Endothelial cell of umbilical vein (primary cell): ENCODE data around the gene RAB14. TPM values are rescaled to one million over a fixed set of nuclear protein-coding genes. Genes with fewer than 3 reads are reported as not detected.

Experiments
- BruUV-seq: library from RNA; stranded (reverse); fragments of 400-500 nt; replicated peaks from 2 replicates; lab custom pipeline; 2021; lab: Mats Ljungman, UMichigan
- CTCF ChIA-PET: fragments of 300-600, 350-600 bp; sonication (Branson Sonifier 250); formaldehyde crosslinking; loops from one replicate; lab custom pipeline; 2021; ENCODE audit warnings: antibody characterized with exemption, inconsistent platforms; lab: Charles Lee
- POLR2A ChIA-PET: fragments of 300-600, 350-600 bp; sonication (Branson Sonifier 250); formaldehyde crosslinking; loops from one replicate; lab custom pipeline; 2021; ENCODE audit warnings: antibody characterized with exemption, inconsistent platforms; lab: Charles Lee
- DNase-seq: peaks from one replicate; pipeline ENCODE4 v3.0.0-alpha.2; 2011; ENCODE audit warnings: low read depth, low spot score
- FAIRE-seq: peaks from 2 replicates; lab custom pipeline; 2011; peaks lifted over from hg19 to GRCh38; lab: Jason Lieb, UNC
- H2AFZ ChIP-seq: 2 replicates; pipeline ENCODE4 v1.6.0; 2012; ENCODE audit warnings: low read depth, low read length, control low read depth, inconsistent platforms
- H3K27ac ChIP-seq: 2 replicates; pipeline ENCODE4 v1.5.1; 2011; ENCODE audit warnings: low read depth, mild to moderate bottlenecking, control low read depth, low read length, moderate library complexity; ENCODE audit not compliant: insufficient read depth
- H3K27me3 ChIP-seq, 2 experiments: 2 replicates each; pipeline versions ENCODE4 v1.6.0 to v1.6.1; 2011; ENCODE audit warnings: low read length in 2 of 2, mixed read lengths in 1 of 2; ENCODE audit not compliant: control insufficient read depth in 2 of 2, insufficient read depth in 2 of 2
- H3K36me3 ChIP-seq, 2 experiments: 2 replicates in 1 of 2; 3 replicates in 1 of 2; pipeline ENCODE4 v1.5.1; 2011; ENCODE audit warnings: low read length in 2 of 2, mild to moderate bottlenecking in 1 of 2, moderate library complexity in 1 of 2; ENCODE audit not compliant: control insufficient read depth in 2 of 2, insufficient read depth in 2 of 2; ENCODE audit errors: extremely low read depth in 1 of 2
- H3K4me1 ChIP-seq: 3 replicates; pipeline ENCODE4 v1.5.1; 2011; ENCODE audit warnings: mild to moderate bottlenecking, low read length; ENCODE audit not compliant: control insufficient read depth, insufficient read depth; ENCODE audit errors: extremely low read depth
- H3K4me2 ChIP-seq: 2 replicates; pipeline ENCODE4 v1.6.1; 2011; ENCODE audit warnings: low read length, control low read depth, mixed read lengths; ENCODE audit not compliant: insufficient read depth
- H3K4me3 ChIP-seq, 3 experiments: fragments of 200-600 bp in 1 of 3; sonication (generic), shearing (Covaris generic) in 1 of 3; replicated peaks in 1 of 3; 2 replicates each; pipeline ENCODE4 v1.5.1; 2011 to 2016; ENCODE audit warnings: control low read depth in 3 of 3, low read length in 3 of 3, mild to moderate bottlenecking in 2 of 3, inconsistent platforms in 1 of 3, low read depth in 1 of 3, moderate library complexity in 1 of 3; ENCODE audit not compliant: insufficient read depth in 1 of 3
- H3K79me2 ChIP-seq: 2 replicates; pipeline ENCODE4 v1.6.0; 2012; ENCODE audit warnings: low read length, inconsistent platforms; ENCODE audit not compliant: control insufficient read depth, insufficient read depth
- H3K9ac ChIP-seq: replicated peaks from 2 replicates; pipeline ENCODE3; 2011; ENCODE audit warnings: low read length, control low read depth; ENCODE audit not compliant: insufficient read depth; ENCODE audit errors: extremely low read depth
- H3K9me1 ChIP-seq: replicated peaks from 3 replicates; pipeline ENCODE4 v1.6.0; 2011; ENCODE audit warnings: mild to moderate bottlenecking, low read length; ENCODE audit not compliant: control insufficient read depth, insufficient read depth; ENCODE audit errors: extremely low read depth
- H3K9me3 ChIP-seq: replicated peaks from 2 replicates; pipeline ENCODE4 v1.5.1; 2012; ENCODE audit warnings: low read length, inconsistent platforms; ENCODE audit not compliant: control insufficient read depth, insufficient read depth
- H4K20me1 ChIP-seq: replicated peaks from 2 replicates; pipeline ENCODE3; 2011; ENCODE audit warnings: mild to moderate bottlenecking, low read length; ENCODE audit not compliant: control insufficient read depth, insufficient read depth; ENCODE audit errors: extremely low read depth
- FOS ChIP-seq: IDR thresholded peaks from 2 replicates; pipeline ENCODE4 v1.6.1; 2011; ENCODE audit warnings: mild to moderate bottlenecking, low read length, moderate library complexity, borderline replicate concordance; ENCODE audit not compliant: insufficient read depth
- JUN ChIP-seq: IDR thresholded peaks from 2 replicates; pipeline ENCODE4 v1.6.1; 2011; ENCODE audit warnings: borderline replicate concordance, low read depth; ENCODE audit not compliant: insufficient read length, insufficient read depth
- POLR2A ChIP-seq: IDR thresholded peaks from 2 replicates; pipeline ENCODE4 v1.6.1; 2012; ENCODE audit warnings: low read depth, mild to moderate bottlenecking, control low read depth, low read length
- POLR2AphosphoS5 ChIP-seq: IDR thresholded peaks from 2 replicates; pipeline ENCODE4 v1.6.1; 2012; ENCODE audit warnings: low read depth, mild to moderate bottlenecking, control low read depth, low read length, moderate library complexity; ENCODE audit not compliant: insufficient read depth
- dilution Hi-C: fragments of 300-500 bp; cut with MboI; formaldehyde crosslinking; loops from one replicate; pipeline ENCODE4 v1.15.0; 2019; ENCODE audit warnings: low sequenced_read_pairs; ENCODE audit not compliant: extremely low pct_ligation_motif_present
- intact Hi-C: fragments of 100-400 bp; cut with micrococcal nuclease; formaldehyde crosslinking; loops from one replicate; pipeline ENCODE4 v1.10.0; 2022
- polyA plus RNA-seq, 4 experiments: library from polyadenylated mRNA; depleted of rRNA in 3 of 4; stranded (reverse) in 3 of 4; unstranded in 1 of 4; fragments of >200 nt; gene quantifications; 2 replicates each; pipeline versions ENCODE4 v1.2.1 to v1.2.3, GENCODE V29; 2011 to 2012; ENCODE audit warnings: missing spikeins in 1 of 4
- total RNA-seq: library from RNA; stranded (reverse); gene quantifications from 2 replicates; pipeline ENCODE4 v1.2.3, GENCODE V29; 2021
- TF ChIP-seq, protein P1 (sequence below), 2 donors: IDR thresholded peaks; 1 replicate in 1 of 2; 2 replicates in 1 of 2; pipeline ENCODE4 v1.5.1; 2011; ENCODE audit warnings: low read length in 2 of 2, mild to moderate bottlenecking in 2 of 2, moderate library complexity in 2 of 2, control low read depth in 1 of 2, inconsistent platforms in 1 of 2, low read depth in 1 of 2; ENCODE audit not compliant: insufficient read depth in 1 of 2; ENCODE audit errors: extremely low read depth in 1 of 2

Gene RAB14
- total and polyA plus RNA-seq, 2 donors (not counting 3 experiments of a cell fraction or from before 2014, with no cell fraction given) = 18.9 to 79.3 TPM

DNA sequence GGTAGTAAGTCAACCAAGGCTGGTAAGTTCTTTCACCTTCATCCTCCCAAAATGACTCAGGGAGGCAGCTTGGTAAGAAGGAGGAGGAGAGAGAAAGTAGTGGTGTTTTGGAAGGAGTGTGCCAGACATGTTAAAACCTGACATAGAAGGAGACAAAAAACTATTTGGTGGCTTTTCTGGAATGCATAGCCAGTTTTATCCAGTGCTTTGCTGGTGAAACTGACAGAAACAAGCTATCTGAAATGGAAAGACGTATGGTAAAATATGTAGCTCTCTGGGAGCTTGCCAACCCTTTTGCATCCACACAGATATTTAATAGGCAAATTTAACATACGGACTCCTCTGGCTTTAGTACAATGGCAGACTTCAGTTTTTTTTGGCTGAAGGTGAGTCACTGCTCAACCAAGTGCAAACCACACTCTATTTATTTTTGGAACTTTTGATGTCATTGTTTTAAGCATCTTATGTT is 45.4 kb downstream of the RAB14 start:
- POLR2A ChIA-PET = no interaction called here

GRCh38 chr9:121154782-121155181 is 46.9 kb downstream of the RAB14 start:
- Histone ChIP-seq H2AFZ (no peak overlapping the region), H3K79me2 (no peaks in the 10 kb centered on the region), H3K36me3 (peaks cover 9 to 18% of the 10 kb centered on the region in 2 experiments), H3K9me3 (no peaks in the 10 kb centered on the region), H3K27me3 (no peaks in the 10 kb centered on the region), H3K9me1 (no peaks in the 10 kb centered on the region), H4K20me1 (no peaks in the 10 kb centered on the region), H3K9ac (no peak overlapping the region), H3K27ac (no peak overlapping the region), H3K4me1 (peaks cover 3% of the 10 kb centered on the region), H3K4me2 (no peak overlapping the region), H3K4me3 (no peak overlapping the region)
- FAIRE-seq (no peak), DNase-seq (no peak)
- dilution Hi-C loops = no loop called here
- no TSS peak for BruUV-seq
- intact Hi-C loops = no loop called here
- ChIA-PET POLR2A (no interaction called here), CTCF (interaction anchor here (0.8 to 1.1 kb wide), 2 partner anchors 9 to 169 kb away, joined by 3 read pairs; no protein-coding TSS in a partner anchor)
- TF ChIP-seq, protein P1, sequence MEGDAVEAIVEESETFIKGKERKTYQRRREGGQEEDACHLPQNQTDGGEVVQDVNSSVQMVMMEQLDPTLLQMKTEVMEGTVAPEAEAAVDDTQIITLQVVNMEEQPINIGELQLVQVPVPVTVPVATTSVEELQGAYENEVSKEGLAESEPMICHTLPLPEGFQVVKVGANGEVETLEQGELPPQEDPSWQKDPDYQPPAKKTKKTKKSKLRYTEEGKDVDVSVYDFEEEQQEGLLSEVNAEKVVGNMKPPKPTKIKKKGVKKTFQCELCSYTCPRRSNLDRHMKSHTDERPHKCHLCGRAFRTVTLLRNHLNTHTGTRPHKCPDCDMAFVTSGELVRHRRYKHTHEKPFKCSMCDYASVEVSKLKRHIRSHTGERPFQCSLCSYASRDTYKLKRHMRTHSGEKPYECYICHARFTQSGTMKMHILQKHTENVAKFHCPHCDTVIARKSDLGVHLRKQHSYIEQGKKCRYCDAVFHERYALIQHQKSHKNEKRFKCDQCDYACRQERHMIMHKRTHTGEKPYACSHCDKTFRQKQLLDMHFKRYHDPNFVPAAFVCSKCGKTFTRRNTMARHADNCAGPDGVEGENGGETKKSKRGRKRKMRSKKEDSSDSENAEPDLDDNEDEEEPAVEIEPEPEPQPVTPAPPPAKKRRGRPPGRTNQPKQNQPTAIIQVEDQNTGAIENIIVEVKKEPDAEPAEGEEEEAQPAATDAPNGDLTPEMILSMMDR (IDR thresholded peaks at IDR 0.05; ENCODE audit: extremely low read depth in 1 of 2, insufficient read depth in 1 of 2, low read depth in 1 of 2, low read length in 2 of 2) = no peak
- TF ChIP-seq JUN (no peak), POLR2A (no peak)

More for the DNA sequence above, 45.4 kb downstream of the RAB14 start:
- DNase-seq (peak; percentile 45), FAIRE-seq (peak; percentile 42)
- TF ChIP-seq POLR2AphosphoS5 = no peak
- TF ChIP-seq FOS = peak; percentile 53
- TF ChIP-seq JUN = peak; percentile 35
- peaks cover 3% of the 10 kb centered on the region for H3K4me1 ChIP-seq
- BruUV-seq = no TSS peak
- H3K9me1 ChIP-seq = no peaks in the 10 kb centered on the region
- CTCF ChIA-PET = interaction anchor here (4.2 kb wide), 1 partner anchor 12 kb away, joined by 17 read pairs; no protein-coding TSS in a partner anchor
- no peak overlapping the region for H3K9ac ChIP-seq
- H3K9me3 ChIP-seq = no peaks in the 10 kb centered on the region
- peaks cover 9 to 17% of the 10 kb centered on the region in 2 experiments for H3K36me3 ChIP-seq
- no peaks in the 10 kb centered on the region for H3K27me3 ChIP-seq
- dilution Hi-C loops = no loop called here
- H3K27ac ChIP-seq = no peak overlapping the region
- H3K4me3 ChIP-seq = no peak overlapping the region
- no peaks in the 10 kb centered on the region for H4K20me1 ChIP-seq
- intact Hi-C loops = no loop called here
- H3K4me2 ChIP-seq = no peak overlapping the region
- H3K79me2 ChIP-seq = no peaks in the 10 kb centered on the region
- no peak overlapping the region for H2AFZ ChIP-seq
